WTC11 (cell line): Measurements from ENCODE around the gene TTC28. TPM values are rescaled to one million over a fixed set of nuclear protein-coding genes. Genes with fewer than 3 reads are reported as not detected.

Source experiments
- ATAC-seq: fragments of 200-7000 bp; cut with Tn5 transposase; 2 replicates; pipeline ENCODE4 v1.10.0; 2021; ENCODE audit warnings: mild to moderate bottlenecking, moderate library complexity
- CTCF ChIA-PET: fragments of 300-600 bp; sonication (Branson Sonifier 250); formaldehyde crosslinking; loops from one replicate; lab custom pipeline; 2021; ENCODE audit warnings: antibody characterized with exemption; lab: Charles Lee
- POLR2A ChIA-PET: fragments of 350-600 bp; sonication (Branson Sonifier 250); formaldehyde crosslinking; loops from one replicate; lab custom pipeline; 2021; ENCODE audit warnings: antibody characterized with exemption; lab: Charles Lee
- DNase-seq: peaks from one replicate; pipeline ENCODE4 v3.0.0; 2021; ENCODE audit warnings: low spot score
- H3K27ac Mint-ChIP-seq: 2 replicates; pipeline ENCODE4 v1.8.0; 2021; ENCODE audit warnings: mixed read lengths
- H3K27me3 Mint-ChIP-seq: 2 replicates; pipeline ENCODE4 v1.8.0; 2021; ENCODE audit warnings: low read depth, mild to moderate bottlenecking, moderate library complexity, mixed read lengths
- H3K36me3 Mint-ChIP-seq: 2 replicates; pipeline ENCODE4 v1.8.0; 2021; ENCODE audit warnings: mixed read lengths
- H3K4me1 Mint-ChIP-seq: 2 replicates; pipeline ENCODE4 v1.8.0; 2022; ENCODE audit warnings: mixed read lengths
- H3K4me3 Mint-ChIP-seq: 2 replicates; pipeline ENCODE4 v1.8.0; 2021; ENCODE audit warnings: mild to moderate bottlenecking, moderate library complexity, mixed read lengths
- H3K9me3 Mint-ChIP-seq: 2 replicates; pipeline ENCODE4 v1.8.0; 2021; ENCODE audit warnings: mixed read lengths
- ARID4B ChIP-seq: sonication (generic); formaldehyde crosslinking; IDR thresholded peaks from 2 replicates; pipeline ENCODE4 v1.8.0; 2023; ENCODE audit warnings: missing genetic modification reagents, mild to moderate bottlenecking, borderline replicate concordance
- CREB1 ChIP-seq: sonication (generic); formaldehyde crosslinking; IDR thresholded peaks from 2 replicates; pipeline ENCODE4 v1.8.0; 2023; ENCODE audit warnings: mild to moderate bottlenecking, missing genetic modification reagents
- FOXP1 ChIP-seq: sonication (generic); formaldehyde crosslinking; IDR thresholded peaks from 2 replicates; pipeline ENCODE4 v1.8.0; 2022; ENCODE audit warnings: missing genetic modification reagents, mild to moderate bottlenecking, moderate library complexity, borderline replicate concordance
- GABPB1 ChIP-seq: sonication (generic); formaldehyde crosslinking; IDR thresholded peaks from 2 replicates; pipeline ENCODE4 v1.8.1; 2023; ENCODE audit warnings: mild to moderate bottlenecking, missing genetic modification reagents
- MYBL2 ChIP-seq: sonication (generic); formaldehyde crosslinking; IDR thresholded peaks from 2 replicates; pipeline ENCODE4 v1.8.1; 2023; ENCODE audit warnings: mild to moderate bottlenecking, moderate library complexity, missing genetic modification reagents
- NFE2L1 ChIP-seq: sonication (generic); formaldehyde crosslinking; IDR thresholded peaks from 2 replicates; pipeline ENCODE4 v1.8.1; 2023; ENCODE audit warnings: missing genetic modification reagents
- NR1H2 ChIP-seq: sonication (generic); formaldehyde crosslinking; IDR thresholded peaks from 2 replicates; pipeline ENCODE4 v1.9.0; 2021; ENCODE audit warnings: mild to moderate bottlenecking, moderate library complexity, missing genetic modification reagents
- PRRX2 ChIP-seq: fragments of 250-450 bp; sonication (Bioruptor Pico); IDR thresholded peaks from 2 replicates; pipeline ENCODE4 v1.8.0; 2021; ENCODE audit warnings: mild to moderate bottlenecking
- RELA ChIP-seq: sonication (generic); formaldehyde crosslinking; IDR thresholded peaks from 2 replicates; pipeline ENCODE4 v1.8.1; 2022; ENCODE audit warnings: missing genetic modification reagents, mild to moderate bottlenecking, borderline replicate concordance
- RORB ChIP-seq: fragments of 250-450 bp; sonication (Bioruptor Pico); IDR thresholded peaks from 2 replicates; pipeline ENCODE4 v1.9.0; 2021; ENCODE audit warnings: mild to moderate bottlenecking
- TEAD1 ChIP-seq: sonication (generic); formaldehyde crosslinking; IDR thresholded peaks from 2 replicates; pipeline ENCODE4 v1.8.0; 2022; ENCODE audit warnings: mild to moderate bottlenecking, missing genetic modification reagents
- TP53 ChIP-seq: sonication (generic); formaldehyde crosslinking; IDR thresholded peaks from 2 replicates; pipeline ENCODE4 v1.8.1; 2023; ENCODE audit warnings: mild to moderate bottlenecking, missing genetic modification reagents
- USF1 ChIP-seq: sonication (generic); formaldehyde crosslinking; IDR thresholded peaks from 2 replicates; pipeline ENCODE4 v1.8.0; 2022; ENCODE audit warnings: mild to moderate bottlenecking, missing genetic modification reagents
- ZNF121 ChIP-seq: sonication (generic); formaldehyde crosslinking; IDR thresholded peaks from 2 replicates; pipeline ENCODE4 v1.8.0; 2023; ENCODE audit warnings: missing genetic modification reagents
- ZNF138 ChIP-seq: sonication (generic); formaldehyde crosslinking; conservative IDR thresholded peaks from 2 replicates; pipeline ENCODE4 v1.8.1; 2022; ENCODE audit warnings: mild to moderate bottlenecking, moderate library complexity, missing genetic modification reagents
- ZNF232 ChIP-seq: sonication (generic); formaldehyde crosslinking; IDR thresholded peaks from 2 replicates; pipeline ENCODE4 v1.8.0; 2022; ENCODE audit warnings: mild to moderate bottlenecking, missing genetic modification reagents
- ZNF281 ChIP-seq: sonication (generic); formaldehyde crosslinking; IDR thresholded peaks from 2 replicates; pipeline ENCODE4 v1.8.0; 2023; ENCODE audit warnings: mild to moderate bottlenecking, missing genetic modification reagents
- ZNF396 ChIP-seq: fragments of 250-450 bp; sonication (Bioruptor Pico); IDR thresholded peaks from 2 replicates; pipeline ENCODE4 v1.8.0; 2021; ENCODE audit warnings: mild to moderate bottlenecking, moderate library complexity, borderline replicate concordance
- ZNF416 ChIP-seq: fragments of 250-450 bp; sonication (Bioruptor Pico); IDR thresholded peaks from 2 replicates; pipeline ENCODE4 v1.9.0; 2021; ENCODE audit warnings: mild to moderate bottlenecking, inconsistent platforms
- total RNA-seq: library from RNA; stranded (reverse); gene quantifications from 3 replicates; pipeline ENCODE4 v1.2.3, GENCODE V29; 2021
- TF ChIP-seq, protein P1 (sequence below): fragments of 250-450 bp; sonication (Bioruptor Pico); conservative IDR thresholded peaks from 2 replicates; pipeline ENCODE4 v1.9.0; 2021; ENCODE audit warnings: mild to moderate bottlenecking
- TF ChIP-seq, protein P2 (sequence below): sonication (generic); formaldehyde crosslinking; IDR thresholded peaks from 2 replicates; pipeline ENCODE4 v1.8.1; 2022; ENCODE audit warnings: low read depth, missing genetic modification reagents, borderline replicate concordance
- TF ChIP-seq, protein P3 (sequence below): sonication (generic); formaldehyde crosslinking; IDR thresholded peaks from 2 replicates; pipeline ENCODE4 v1.8.0; 2023; ENCODE audit warnings: missing genetic modification reagents
- TF ChIP-seq, protein P4 (sequence below): sonication (generic); formaldehyde crosslinking; IDR thresholded peaks from 2 replicates; pipeline ENCODE4 v1.8.1; 2023; ENCODE audit warnings: mild to moderate bottlenecking, missing genetic modification reagents, moderate library complexity

Gene TTC28
- total RNA-seq, 1 experiment from 2014 or later: 13.0 TPM

GRCh38 chr22:28560046-28560742 lies 119.4 kb downstream of the TTC28 start:
- DNase-seq (no peak), ATAC-seq (no peak)
- peaks cover 16% of the 10 kb centered on the region for H3K9me3 Mint-ChIP-seq
- ChIA-PET POLR2A (interaction anchor here (0.7 kb wide), 1 partner anchor 33 kb away, joined by 3 read pairs; no protein-coding TSS in a partner anchor), CTCF (interaction anchor here (0.6 kb wide), 1 partner anchor 299 kb away, joined by 3 read pairs; no protein-coding TSS in a partner anchor)
- no peak overlapping the region for H3K27ac Mint-ChIP-seq
- no peaks in the 10 kb centered on the region for H3K4me1 Mint-ChIP-seq
- no peak for TF ChIP-seq TP53 (CRISPR knock-in tag)
- TF ChIP-seq, protein P1, sequence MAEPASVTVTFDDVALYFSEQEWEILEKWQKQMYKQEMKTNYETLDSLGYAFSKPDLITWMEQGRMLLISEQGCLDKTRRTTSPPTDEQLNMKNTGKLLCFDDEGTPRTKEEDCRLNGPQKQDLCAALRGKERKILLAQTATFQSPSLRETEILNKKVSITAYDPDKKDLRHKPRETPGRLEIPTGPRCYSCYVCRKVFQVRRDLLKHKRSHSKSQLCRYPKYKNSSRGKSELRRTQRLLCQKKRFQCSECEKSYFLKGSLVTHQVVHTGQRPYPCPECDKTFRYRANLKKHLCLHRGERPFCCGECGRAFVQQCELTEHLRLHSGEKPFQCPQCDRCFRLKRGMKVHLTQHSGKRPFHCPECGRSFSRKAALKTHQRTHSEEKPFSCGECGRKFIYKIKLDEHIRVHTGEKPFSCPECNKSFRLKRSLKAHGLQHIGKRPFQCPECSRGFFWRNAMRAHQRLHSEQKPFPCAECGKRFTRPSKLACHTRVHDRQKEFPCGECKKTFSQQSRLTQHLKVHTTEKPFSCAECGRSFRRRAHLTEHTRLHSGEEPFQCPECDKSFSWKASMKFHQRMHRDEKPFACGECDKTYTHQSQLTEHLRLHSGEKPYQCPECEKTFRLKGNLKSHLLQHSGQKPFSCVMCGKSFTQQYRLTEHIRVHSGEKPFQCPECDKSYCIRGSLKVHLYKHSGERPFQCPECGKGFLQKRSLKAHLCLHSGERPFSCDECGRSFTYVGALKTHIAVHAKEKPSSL (CRISPR knock-in tag): no peak
- no peak for TF ChIP-seq GABPB1 (CRISPR knock-in tag)
- TF ChIP-seq ZNF416: no peak
- no peak for TF ChIP-seq CREB1 (CRISPR knock-in tag)
- no peak for TF ChIP-seq FOXP1 (CRISPR knock-in tag)
- TF ChIP-seq USF1 (CRISPR knock-in tag): no peak
- TF ChIP-seq, protein P2, sequence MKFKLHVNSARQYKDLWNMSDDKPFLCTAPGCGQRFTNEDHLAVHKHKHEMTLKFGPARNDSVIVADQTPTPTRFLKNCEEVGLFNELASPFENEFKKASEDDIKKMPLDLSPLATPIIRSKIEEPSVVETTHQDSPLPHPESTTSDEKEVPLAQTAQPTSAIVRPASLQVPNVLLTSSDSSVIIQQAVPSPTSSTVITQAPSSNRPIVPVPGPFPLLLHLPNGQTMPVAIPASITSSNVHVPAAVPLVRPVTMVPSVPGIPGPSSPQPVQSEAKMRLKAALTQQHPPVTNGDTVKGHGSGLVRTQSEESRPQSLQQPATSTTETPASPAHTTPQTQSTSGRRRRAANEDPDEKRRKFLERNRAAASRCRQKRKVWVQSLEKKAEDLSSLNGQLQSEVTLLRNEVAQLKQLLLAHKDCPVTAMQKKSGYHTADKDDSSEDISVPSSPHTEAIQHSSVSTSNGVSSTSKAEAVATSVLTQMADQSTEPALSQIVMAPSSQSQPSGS: no peak
- TF ChIP-seq ZNF121 (CRISPR knock-in tag): no peak
- no peak for TF ChIP-seq NFE2L1 (CRISPR knock-in tag)
- TF ChIP-seq, protein P3, sequence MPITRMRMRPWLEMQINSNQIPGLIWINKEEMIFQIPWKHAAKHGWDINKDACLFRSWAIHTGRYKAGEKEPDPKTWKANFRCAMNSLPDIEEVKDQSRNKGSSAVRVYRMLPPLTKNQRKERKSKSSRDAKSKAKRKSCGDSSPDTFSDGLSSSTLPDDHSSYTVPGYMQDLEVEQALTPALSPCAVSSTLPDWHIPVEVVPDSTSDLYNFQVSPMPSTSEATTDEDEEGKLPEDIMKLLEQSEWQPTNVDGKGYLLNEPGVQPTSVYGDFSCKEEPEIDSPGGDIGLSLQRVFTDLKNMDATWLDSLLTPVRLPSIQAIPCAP (CRISPR knock-in tag): no peak
- no peak for TF ChIP-seq RELA
- TF ChIP-seq ZNF232 (CRISPR knock-in tag): no peak
- no peak for TF ChIP-seq ZNF138 (CRISPR knock-in tag)
- no peak for TF ChIP-seq NR1H2 (CRISPR knock-in tag)
- TF ChIP-seq TEAD1 (CRISPR knock-in tag): no peak
- no peak overlapping the region for H3K4me3 Mint-ChIP-seq
- H3K36me3 Mint-ChIP-seq: no peaks in the 10 kb centered on the region
- H3K27me3 Mint-ChIP-seq: no peaks in the 10 kb centered on the region; the same call in 1 of the 2 replicates

- DNase-seq: no peak
- H3K4me3 Mint-ChIP-seq: no peak overlapping the region
- H3K27me3 Mint-ChIP-seq: no peaks in the 10 kb centered on the region; the same call in 1 of the 2 replicates
- no peaks in the 10 kb centered on the region for H3K4me1 Mint-ChIP-seq
- H3K27ac Mint-ChIP-seq: no peak overlapping the region
- ATAC-seq: no peak
- CTCF ChIA-PET: no interaction called here
- peaks cover 23% of the 10 kb centered on the region for H3K9me3 Mint-ChIP-seq
- no peaks in the 10 kb centered on the region; the same call in 1 of the 2 replicates for H3K36me3 Mint-ChIP-seq
- POLR2A ChIA-PET: no interaction called here
- TF ChIP-seq ARID4B (CRISPR knock-in tag): no peak
- TF ChIP-seq RORB (CRISPR knock-in tag): no peak
- TF ChIP-seq, protein P4, sequence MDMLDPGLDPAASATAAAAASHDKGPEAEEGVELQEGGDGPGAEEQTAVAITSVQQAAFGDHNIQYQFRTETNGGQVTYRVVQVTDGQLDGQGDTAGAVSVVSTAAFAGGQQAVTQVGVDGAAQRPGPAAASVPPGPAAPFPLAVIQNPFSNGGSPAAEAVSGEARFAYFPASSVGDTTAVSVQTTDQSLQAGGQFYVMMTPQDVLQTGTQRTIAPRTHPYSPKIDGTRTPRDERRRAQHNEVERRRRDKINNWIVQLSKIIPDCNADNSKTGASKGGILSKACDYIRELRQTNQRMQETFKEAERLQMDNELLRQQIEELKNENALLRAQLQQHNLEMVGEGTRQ (CRISPR knock-in tag): no peak
- no peak for TF ChIP-seq MYBL2 (CRISPR knock-in tag)
- no peak for TF ChIP-seq ZNF281 (CRISPR knock-in tag)
- TF ChIP-seq ZNF396: no peak
- TF ChIP-seq ZNF416: no peak
- no peak for TF ChIP-seq PRRX2 (CRISPR knock-in tag)
These were observed 122.5 kb downstream of the TTC28 start for GRCh38 chr22:28557184-28557583.
